Skin epidermis (tissue), 12 donors: Measurements from ENCODE around the gene FSD2.
"Not testable (repeated sequence)": the region's sequence is repeated elsewhere in the genome, so short reads cannot be mapped to it uniquely, and the experiment has no call there.

Source experiments
- H3K27ac ChIP-seq, 21 experiments: fragments of 200-600 bp; sonication (generic) in 11 of 21; one replicate each; pipeline ENCODE4 v1.5.0; 2020; ENCODE audit warnings: mild to moderate bottlenecking in 3 of 21, inconsistent platforms in 2 of 21, moderate library complexity in 2 of 21
- H3K4me3 ChIP-seq, 7 experiments: fragments of 200-600 bp; sonication (generic) in 2 of 7; one replicate each; pipeline ENCODE4 v1.5.0; 2020; ENCODE audit warnings: inconsistent platforms in 2 of 7, mild to moderate bottlenecking in 2 of 7, moderate library complexity in 1 of 7

The FSD2 gene

GRCh38 chr15:82831894-82832600 is 26.2 kb upstream of the FSD2 start:
- H3K4me3 ChIP-seq: no peak overlapping the region
- peak overlapping the region in 5 of 21 experiments; percentile 9 to 44 (median 20) for H3K27ac ChIP-seq

DNA sequence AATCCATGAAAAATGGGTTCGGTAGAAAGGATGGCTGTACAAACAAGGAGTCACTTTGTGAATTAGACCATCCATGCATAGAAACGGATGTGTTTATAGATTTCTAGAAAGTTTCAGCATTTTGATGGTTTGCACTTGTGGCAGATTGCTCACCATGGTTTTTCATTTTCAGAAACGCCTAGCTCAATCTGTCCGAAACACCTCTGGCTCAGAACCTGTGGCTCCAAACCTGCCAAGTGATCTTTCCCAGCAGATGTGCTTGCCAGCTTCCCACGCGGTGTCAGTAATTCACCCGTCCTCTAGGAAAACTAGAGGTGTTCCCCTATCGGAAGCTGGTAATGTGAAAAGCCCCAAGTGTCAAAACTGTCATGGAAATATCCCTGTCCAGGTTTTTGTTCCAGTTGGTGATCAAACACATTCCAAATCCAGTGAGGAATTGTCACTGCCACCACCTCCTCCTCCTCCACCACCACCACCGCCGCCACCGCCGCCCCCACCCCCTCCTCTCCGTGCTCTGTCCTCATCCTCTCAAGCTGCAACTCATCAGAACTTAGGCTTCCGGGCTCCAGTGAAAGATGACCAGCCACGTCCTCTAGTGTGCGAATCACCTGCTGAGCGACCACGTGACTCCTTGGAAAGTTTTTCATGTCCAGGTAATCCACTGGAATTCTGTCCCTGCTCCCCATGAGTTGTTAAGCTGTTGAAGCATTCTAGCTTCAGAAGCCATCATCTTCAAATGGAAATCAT is 24.7 kb upstream of the FSD2 start:
- H3K4me3 ChIP-seq: no peak overlapping the region
- H3K27ac ChIP-seq: no peak overlapping the region

DNA sequence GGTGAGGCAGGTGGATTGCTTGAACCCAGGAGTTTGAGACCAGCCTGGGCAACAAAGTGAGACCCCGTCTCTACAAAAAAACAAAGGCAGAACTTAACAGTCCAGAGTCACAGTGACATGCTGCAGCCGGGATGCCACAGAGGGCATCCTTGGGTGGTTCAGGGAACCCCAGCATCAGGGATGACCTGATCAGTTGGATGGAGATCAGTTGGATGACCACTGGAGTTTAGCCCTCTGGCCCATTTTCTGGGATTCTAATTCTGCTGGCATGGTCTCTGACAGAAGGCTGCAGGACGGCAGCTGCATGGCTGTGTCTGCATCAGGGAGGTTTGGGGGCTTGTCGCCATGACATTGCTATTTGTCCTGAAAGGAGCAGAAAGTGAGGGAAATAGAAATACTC is 23.4 kb upstream of the FSD2 start:
- H3K27ac ChIP-seq: no peak overlapping the region
- H3K4me3 ChIP-seq: no peak overlapping the region

DNA sequence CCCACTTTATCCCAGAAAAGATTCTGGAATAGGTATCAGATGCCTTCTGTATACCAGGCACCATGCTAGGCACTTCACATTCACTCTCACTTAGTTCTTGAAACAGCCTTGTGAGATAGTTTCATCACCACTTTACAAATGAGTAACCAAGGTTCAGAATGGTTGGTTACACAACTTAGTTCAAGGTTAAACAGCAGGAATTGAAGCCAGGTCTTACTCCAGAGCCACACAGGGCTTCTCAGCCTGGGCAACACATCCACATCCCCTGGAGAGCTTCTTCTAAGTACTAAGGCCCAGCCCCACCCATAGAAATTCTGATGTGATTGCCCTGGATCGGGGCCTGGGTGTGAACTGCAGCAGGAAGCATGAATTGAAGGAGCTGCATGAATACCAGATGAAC is 22.2 kb upstream of the FSD2 start:
- no peak overlapping the region for H3K27ac ChIP-seq
- H3K4me3 ChIP-seq: no peak overlapping the region

- Histone ChIP-seq H3K27ac (no peak overlapping the region), H3K4me3 (no peak overlapping the region)
Observed at GRCh38 chr15:82823049-82823448, 17.2 kb upstream of the FSD2 start.

GRCh38 chr15:82821851-82822250 is 16.0 kb upstream of the FSD2 start:
- H3K27ac ChIP-seq, H3K4me3 ChIP-seq: not testable (repeated sequence)

DNA sequence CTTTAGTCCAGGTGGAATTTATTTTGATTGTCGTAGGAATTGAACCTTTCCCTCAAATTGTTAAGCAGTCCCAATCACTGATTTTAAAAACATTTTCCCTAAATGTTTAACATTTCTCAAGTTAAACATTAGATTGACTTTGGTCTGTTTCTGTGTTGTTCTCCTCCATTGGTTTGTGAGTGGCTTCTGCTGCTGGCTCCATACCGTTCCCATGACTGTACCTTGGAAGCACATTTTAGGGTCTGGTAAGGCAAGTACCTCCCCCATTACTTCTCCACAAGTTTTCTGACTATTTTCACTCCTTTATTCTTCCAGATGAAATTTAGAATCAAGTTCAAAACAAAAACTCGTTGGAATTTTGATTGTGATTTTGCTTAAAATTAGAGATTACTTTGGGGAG is 15.5 kb upstream of the FSD2 start:
- not testable (repeated sequence) for H3K27ac ChIP-seq, H3K4me3 ChIP-seq

- no peak overlapping the region for H3K27ac ChIP-seq
- H3K4me3 ChIP-seq: no peak overlapping the region
Observed at GRCh38 chr15:82820128-82820527, 14.3 kb upstream of the FSD2 start.

GRCh38 chr15:82812994-82813393 is 7.1 kb upstream of the FSD2 start:
- Histone ChIP-seq H3K4me3 (no peak overlapping the region), H3K27ac (no peak overlapping the region)

- Histone ChIP-seq H3K27ac (peak overlapping the region in 20 of 21 experiments; percentile 94 to 100 (median 98)), H3K4me3 (peak overlapping the region; percentile 71 to 99 (median 92))
Observed at GRCh38 chr15:82810890-82811426, 5.1 kb upstream of the FSD2 start.

DNA sequence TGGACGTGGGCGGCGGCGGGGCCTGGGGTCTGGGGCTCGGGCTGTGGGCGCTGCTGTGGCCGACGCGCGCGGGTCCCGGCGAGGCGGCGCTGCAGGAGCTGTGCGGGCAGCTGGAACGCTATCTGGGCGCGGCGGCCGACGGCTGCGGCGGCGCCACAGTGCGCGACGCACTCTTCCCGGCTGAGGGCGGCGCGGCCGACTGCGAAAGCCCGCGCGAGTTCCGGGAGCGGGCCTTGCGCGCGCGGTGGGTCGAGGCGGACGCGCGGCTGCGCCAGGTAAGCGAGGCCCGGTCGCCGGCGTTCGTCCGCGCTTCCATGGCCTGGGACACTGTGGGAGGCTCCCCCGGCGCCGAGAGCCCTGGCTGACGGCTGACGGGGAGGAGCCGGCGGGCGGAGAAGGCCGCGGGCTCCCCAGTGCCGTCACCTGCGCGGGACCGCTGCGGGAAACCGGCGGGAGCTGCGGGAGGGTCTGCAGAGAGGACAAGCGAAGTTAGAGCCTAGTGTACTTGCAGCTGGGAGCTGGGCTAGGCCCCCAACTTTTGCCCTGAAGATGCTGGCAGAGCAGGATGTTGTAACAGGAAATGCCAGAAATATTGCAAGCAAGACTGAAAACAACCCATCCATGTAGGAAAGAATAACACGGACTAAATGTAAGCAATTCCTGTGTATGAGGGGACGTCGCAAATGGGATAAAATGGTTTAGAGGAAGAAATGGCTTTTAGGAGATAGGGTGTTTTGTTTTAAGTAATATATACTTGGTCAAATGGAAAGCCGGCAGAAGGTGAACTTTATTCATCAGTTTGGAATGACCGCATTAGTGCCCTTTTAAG is 4.4 kb upstream of the FSD2 start:
- peak overlapping the region; percentile 94 to 100 (median 98) for H3K27ac ChIP-seq

DNA sequence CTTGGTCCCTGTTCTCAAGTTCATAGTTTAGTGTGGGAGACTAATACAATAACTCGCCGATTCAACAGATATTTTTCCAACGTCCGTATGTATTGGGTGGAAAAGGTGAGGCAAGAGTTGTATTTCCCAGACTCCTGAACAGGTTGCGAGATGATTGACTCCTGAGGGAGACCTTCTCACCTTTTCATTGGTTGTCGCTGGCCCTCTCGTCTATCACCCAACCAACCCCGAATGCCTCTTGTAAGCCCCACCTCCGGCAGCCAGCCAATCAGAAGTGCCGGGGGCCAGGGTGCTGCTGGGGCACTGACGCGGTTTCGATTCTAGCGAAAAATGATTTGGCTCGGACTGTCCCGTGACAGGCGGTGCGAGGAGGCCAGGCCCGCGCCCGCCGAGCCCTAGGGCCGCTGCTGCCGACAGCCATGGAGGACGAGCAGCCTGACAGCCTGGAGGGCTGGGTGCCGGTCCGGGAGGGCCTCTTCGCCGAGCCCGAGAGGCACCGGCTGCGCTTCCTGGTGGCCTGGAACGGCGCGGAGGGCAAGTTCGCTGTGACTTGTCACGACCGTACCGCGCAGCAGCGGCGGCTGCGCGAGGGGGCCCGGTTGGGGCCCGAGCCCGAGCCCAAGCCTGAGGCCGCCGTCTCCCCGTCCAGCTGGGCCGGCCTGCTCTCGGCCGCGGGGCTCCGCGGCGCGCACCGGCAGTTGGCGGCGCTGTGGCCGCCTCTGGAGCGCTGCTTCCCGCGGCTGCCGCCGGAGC is 3.6 kb upstream of the FSD2 start, which contains the start of gene WHAMM:
Gene WHAMM (plus strand): TSS at position 321 of the 753 bp plus-strand sequence. CDS start 99 bp downstream, at position 420.
- peak within 1 kb of the TSS; percentile 94 to 100 (median 98) for H3K27ac ChIP-seq
- H3K4me3 ChIP-seq: peak within 1 kb of the TSS; percentile 71 to 99 (median 92)

More for the DNA sequence above, 4.4 kb upstream of the FSD2 start:
- H3K4me3 ChIP-seq: peak overlapping the region; percentile 71 to 99 (median 92)

DNA sequence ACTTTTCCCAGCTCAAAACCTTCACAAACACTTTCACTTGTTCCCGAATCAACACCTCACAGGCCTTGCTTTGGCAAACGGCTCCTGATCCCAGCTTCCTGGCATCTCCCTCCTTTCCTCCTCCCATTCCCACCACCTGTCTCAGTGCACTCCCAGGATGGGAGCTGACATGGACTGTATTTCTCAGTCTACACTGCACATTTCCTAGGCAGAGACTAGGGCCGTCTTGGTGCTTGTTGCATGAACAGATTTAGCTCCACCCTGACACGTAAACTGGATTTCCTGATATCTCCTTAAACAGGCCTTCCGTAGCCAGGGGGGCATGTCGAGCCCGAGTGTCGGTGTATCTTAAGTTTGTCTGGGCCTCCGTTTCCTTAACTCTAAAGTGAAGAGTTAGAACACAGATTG is 2.8 kb upstream of the FSD2 start:
- Histone ChIP-seq H3K4me3 (peak overlapping the region in 1 of 7 experiments; percentile 92), H3K27ac (peak overlapping the region in 6 of 21 experiments; percentile 6 to 99 (median 60))

GRCh38 chr15:82807920-82808633 is 2.2 kb upstream of the FSD2 start:
- peak overlapping the region in 2 of 21 experiments; percentile 16 to 24 for H3K27ac ChIP-seq
- H3K4me3 ChIP-seq: no peak overlapping the region

DNA sequence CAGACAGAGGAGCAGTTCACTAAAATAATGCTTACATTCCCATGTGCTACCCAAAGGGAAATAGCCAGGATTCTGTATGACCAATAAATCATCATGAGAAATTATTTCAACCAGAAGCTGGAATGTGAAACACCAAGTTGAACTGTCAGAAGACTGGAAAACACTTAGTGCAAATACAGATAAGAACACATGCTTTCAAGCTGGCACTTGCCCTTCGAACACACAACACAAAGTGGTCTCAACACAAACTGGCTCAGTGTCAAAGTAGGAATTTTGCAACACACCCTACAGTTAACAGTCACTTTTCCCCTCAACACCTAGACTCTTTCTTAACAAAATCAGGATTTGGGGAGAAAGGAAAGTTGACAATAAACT is 1.3 kb downstream of the FSD2 start:
- Histone ChIP-seq H3K4me3 (no peak overlapping the region), H3K27ac (no peak overlapping the region)

DNA sequence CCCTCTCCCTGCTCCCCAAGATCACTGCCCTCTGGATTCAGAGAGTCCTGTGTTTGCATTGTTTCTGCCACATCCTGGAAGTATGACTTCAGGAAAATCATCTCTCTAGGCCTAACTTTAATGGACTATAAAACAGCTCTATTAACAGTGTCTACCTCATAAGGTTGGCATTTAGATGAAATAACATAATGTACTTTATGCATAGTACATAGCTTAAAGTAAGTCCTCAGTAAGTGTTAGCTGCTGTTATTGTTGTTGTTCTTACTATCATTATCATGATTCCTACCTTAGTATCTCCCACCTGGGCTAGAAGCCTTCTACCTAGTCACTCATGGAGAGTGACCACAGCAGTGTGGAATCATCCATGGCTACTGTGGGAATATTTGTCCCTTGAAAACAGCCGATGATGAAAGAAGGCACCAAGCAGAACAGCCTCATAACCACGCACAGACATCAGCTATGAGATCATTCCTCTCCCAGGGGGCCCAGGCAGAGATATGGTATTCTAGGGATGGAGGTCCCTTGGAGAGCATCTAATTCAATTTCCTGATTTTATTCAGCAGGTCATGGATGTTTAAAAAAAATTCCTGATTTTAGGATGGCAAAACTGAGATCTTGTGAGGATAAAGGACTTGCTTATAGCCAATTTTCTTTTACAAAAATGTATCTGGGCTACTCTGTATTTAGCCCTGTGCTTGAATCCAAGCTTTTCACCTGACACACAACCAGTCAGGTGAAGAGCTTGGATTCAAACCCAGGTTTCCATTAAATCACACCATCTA is 1.9 kb downstream of the FSD2 start:
- H3K27ac ChIP-seq: no peak overlapping the region
- no peak overlapping the region for H3K4me3 ChIP-seq

GRCh38 chr15:82802497-82802896 is 3.4 kb downstream of the FSD2 start:
- H3K4me3 ChIP-seq: no peak overlapping the region
- no peak overlapping the region for H3K27ac ChIP-seq
